Aorta (tissue), 5 donors: ENCODE results near the gene PRPH. TPM values are rescaled to one million over a fixed set of nuclear protein-coding genes. Genes with fewer than 3 reads are reported as not detected.

ENCODE experiments used
- ATAC-seq: fragments of 200-7000 bp; cut with Tn5 transposase; one replicate; pipeline ENCODE4 v1.9.1; 2022; ENCODE audit warnings: moderate library complexity; ENCODE audit not compliant: low FRiP score
- DNase-seq, 2 donors: peaks; one replicate each; pipeline ENCODE4 v3.0.0-alpha.2; 2020
- H3K27ac ChIP-seq, 2 donors: one replicate each; pipeline ENCODE4 v1.5.1; 2013; ENCODE audit warnings: low read length in 2 of 2, mild to moderate bottlenecking in 2 of 2, moderate library complexity in 2 of 2, control low read depth in 1 of 2, inconsistent platforms in 1 of 2, low read depth in 1 of 2
- H3K27me3 ChIP-seq, 2 donors: one replicate each; pipeline ENCODE4 v1.6.1; 2013; ENCODE audit warnings: control low read depth in 1 of 2, low read length in 1 of 2, mild to moderate bottlenecking in 1 of 2, moderate library complexity in 1 of 2; ENCODE audit not compliant: insufficient read depth in 2 of 2, control insufficient read depth in 1 of 2
- H3K36me3 ChIP-seq, 2 donors: one replicate each; pipeline ENCODE4 v1.6.1; 2013; ENCODE audit warnings: control low read depth in 1 of 2, low read length in 1 of 2, mild to moderate bottlenecking in 1 of 2; ENCODE audit not compliant: insufficient read depth in 2 of 2, control insufficient read depth in 1 of 2
- H3K4me1 ChIP-seq, 2 donors: one replicate each; pipeline ENCODE4 v1.6.1; 2013; ENCODE audit warnings: low read length in 2 of 2, control low read depth in 1 of 2, mild to moderate bottlenecking in 1 of 2, moderate library complexity in 1 of 2; ENCODE audit not compliant: insufficient read depth in 2 of 2, control insufficient read depth in 1 of 2
- H3K4me3 ChIP-seq, 2 donors: one replicate each; pipeline ENCODE4 v1.5.1; 2013; ENCODE audit warnings: low read length in 2 of 2, control low read depth in 1 of 2, mild to moderate bottlenecking in 1 of 2
- H3K9me3 ChIP-seq: one replicate; pipeline ENCODE4 v1.6.1; 2013; ENCODE audit warnings: mild to moderate bottlenecking, low read length; ENCODE audit not compliant: control insufficient read depth
- WGBS, 2 donors: extraction: QIAGEN DNeasy Blood & Tissue Kit; methylation state at CpG; one replicate each; pipeline ENCODE4 v1.1.7; 2013; 5-methylcytosine and 5-hydroxymethylcytosine counted together
- intact Hi-C, 2 donors: fragments of 100-400 bp; cut with DNase I; formaldehyde crosslinking; loops; one replicate each; pipeline versions ENCODE4 v1.14.2 to v1.15.0; 2022
- polyA plus RNA-seq, 2 donors: library from polyadenylated mRNA; stranded (reverse); fragments of 200-250 nt; gene quantifications; one replicate each; pipeline ENCODE4 v1.2.3, GENCODE V29; 2013
- total RNA-seq, 2 donors: library from RNA; stranded (reverse); fragmentation: NEBNext Ultra II Directional; extraction: Animal tissue kit (Norgen Biotek cat#: 25700); gene quantifications; one replicate each; pipeline ENCODE4 v1.2.1, GENCODE V29; 2021
- donor health status: healthy with polysubstance abuse.
- donor health status: Bipolar disorder and iron deficiency.
- donor health status: DM: no; HTN: no; CAD: no.
- donor health status: DM: no; HTN: no; CAD: no.
- donor health status: DM: yes; HTN: yes; CAD: no.

Gene PRPH
- total and polyA plus RNA-seq, 4 donors: 0.49 to 13.8 (median 5.4) TPM; not detected in 1

GRCh38 chr12:49283541-49284429 is 11.2 kb upstream of the PRPH start:
- Histone ChIP-seq H3K4me3 (no peak overlapping the region), H3K9me3 (no peaks in the 10 kb centered on the region), H3K4me1 (no peaks in the 10 kb centered on the region), H3K27me3 (no peaks in the 10 kb centered on the region), H3K36me3 (no peaks in the 10 kb centered on the region), H3K27ac (no peak overlapping the region)
- 90% methylated on average over 19 to 25 of the region's 25 CpGs for WGBS, 2 donors
- ATAC-seq (no peak), DNase-seq (peak in 1 of 2 donors; percentile 59)
- intact Hi-C loops: no loop called here

DNA sequence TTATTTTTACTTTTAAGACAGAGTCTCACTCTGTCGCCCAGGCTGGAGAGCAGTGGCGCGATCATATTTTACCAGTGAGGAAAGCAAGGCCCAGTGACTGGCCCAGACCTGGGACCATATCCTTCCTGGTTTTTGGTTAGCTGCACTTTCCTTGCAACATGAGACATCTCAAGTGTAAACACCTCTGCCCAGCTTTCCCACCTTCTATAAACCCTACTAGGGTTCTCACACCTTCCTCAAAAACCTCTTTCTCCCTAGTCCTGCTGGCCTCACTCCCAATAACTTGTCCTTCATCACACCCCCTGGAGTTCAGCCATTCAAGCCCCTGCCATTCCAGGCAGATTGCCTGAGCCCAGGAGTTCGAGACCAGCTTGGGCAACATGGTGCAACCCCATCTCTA is 10.3 kb upstream of the PRPH start:
- DNase-seq: peak in 1 of 2 donors; percentile 25
- Histone ChIP-seq H3K36me3 (no peaks in the 10 kb centered on the region), H3K27ac (no peak overlapping the region), H3K27me3 (no peaks in the 10 kb centered on the region), H3K4me3 (no peak overlapping the region), H3K4me1 (no peaks in the 10 kb centered on the region), H3K9me3 (no peaks in the 10 kb centered on the region)
- intact Hi-C loops: loop anchor here in 1 of 2 donors (5.0 kb wide), 1 partner anchor 48 kb away; no protein-coding TSS in a partner anchor
- WGBS, 2 donors: 88 to 89% methylated on average over 4 of the region's 4 CpGs
- no peak for ATAC-seq

- Histone ChIP-seq H3K4me3 (no peak overlapping the region), H3K36me3 (no peaks in the 10 kb centered on the region), H3K27me3 (no peaks in the 10 kb centered on the region), H3K9me3 (no peaks in the 10 kb centered on the region), H3K27ac (no peak overlapping the region), H3K4me1 (no peaks in the 10 kb centered on the region)
- ATAC-seq (no peak), DNase-seq (peak in 1 of 2 donors; percentile 10)
- intact Hi-C loops: loop anchor here (2.0 to 5.0 kb wide), 2 partner anchors 44 to 49 kb away; partner anchors contain the start of gene C1QL4 (in 1 of the 2)
- WGBS, 2 donors: 72 to 76% methylated on average over 6 of the region's 6 CpGs
Measured at GRCh38 chr12:49287876-49288275, 7.1 kb upstream of the PRPH start.

- Histone ChIP-seq H3K27ac (no peak overlapping the region), H3K36me3 (no peaks in the 10 kb centered on the region), H3K27me3 (no peaks in the 10 kb centered on the region), H3K4me1 (no peaks in the 10 kb centered on the region), H3K9me3 (no peaks in the 10 kb centered on the region), H3K4me3 (no peak overlapping the region)
- ATAC-seq (no peak), DNase-seq (peak in 1 of 2 donors; percentile 68)
- 14 to 16% methylated on average over 11 of the region's 11 CpGs for WGBS, 2 donors
- intact Hi-C loops: loop anchor here (2.0 to 5.0 kb wide), 2 partner anchors 44 to 48 kb away; partner anchors contain the start of gene C1QL4 (in 1 of the 2)
Measured at GRCh38 chr12:49288412-49288853, 6.5 kb upstream of the PRPH start.

DNA sequence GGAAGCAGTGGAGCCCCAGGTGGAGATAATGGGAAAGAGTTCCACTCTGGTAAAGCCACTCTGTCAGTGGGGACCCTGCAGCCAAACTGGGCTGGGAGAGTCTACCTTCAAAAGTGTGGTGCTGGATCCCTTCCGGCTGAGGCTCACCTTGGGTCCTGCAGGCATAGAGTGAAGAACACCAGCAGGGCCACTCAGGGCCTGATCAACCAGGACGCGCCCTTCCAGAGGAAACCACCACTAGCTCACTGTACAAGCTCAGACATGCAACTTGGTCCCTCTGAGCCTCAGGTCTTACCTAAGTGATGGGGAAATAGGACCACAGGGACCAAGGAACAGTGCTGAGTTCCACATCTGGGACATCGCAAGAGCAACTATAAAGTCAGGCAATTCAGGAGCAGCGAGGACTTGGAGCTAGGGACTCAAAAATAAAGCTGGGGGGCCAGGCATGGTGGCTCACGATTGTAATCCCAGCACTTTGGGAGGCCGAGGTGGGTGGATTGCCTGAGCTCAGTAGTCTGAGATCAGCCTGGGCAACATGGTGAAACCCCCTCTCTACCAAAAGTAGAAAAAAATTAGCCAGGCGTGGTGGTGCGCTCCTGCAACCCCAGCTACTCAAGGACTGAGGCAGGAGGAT is 5.9 kb upstream of the PRPH start:
- Histone ChIP-seq H3K4me1 (no peaks in the 10 kb centered on the region), H3K27ac (no peak overlapping the region), H3K9me3 (no peaks in the 10 kb centered on the region), H3K36me3 (no peaks in the 10 kb centered on the region), H3K27me3 (no peaks in the 10 kb centered on the region), H3K4me3 (no peak overlapping the region)
- intact Hi-C loops: loop anchor here (2.0 to 5.0 kb wide), 2 partner anchors 43 to 48 kb away; partner anchors contain the start of gene C1QL4 (in 1 of the 2)
- WGBS, 2 donors: 89 to 91% methylated on average over 9 of the region's 9 CpGs
- DNase-seq (peak in 1 of 2 donors; percentile 33), ATAC-seq (no peak)

- ATAC-seq: peak; percentile 9
- WGBS, 2 donors: 12 to 14% methylated on average over 7 of the region's 7 CpGs
Measured at GRCh38 chr12:49292729-49293055, 2.3 kb upstream of the PRPH start.

GRCh38 chr12:49293056-49293956 is 1.6 kb upstream of the PRPH start:
- Histone ChIP-seq H3K4me3 (no peak overlapping the region), H3K27me3 (no peaks in the 10 kb centered on the region), H3K27ac (peak overlapping the region in 1 of 2 donors; percentile 33), H3K4me1 (no peaks in the 10 kb centered on the region), H3K9me3 (no peaks in the 10 kb centered on the region), H3K36me3 (no peaks in the 10 kb centered on the region)
- intact Hi-C loops: no loop called here
- ATAC-seq: peak; percentile 75
- 16 to 19% methylated on average over 18 of the region's 18 CpGs for WGBS, 2 donors
- DNase-seq: peak; percentile 86 to 88

More at GRCh38 chr12:49292729-49293055, 2.3 kb upstream of the PRPH start:
- Histone ChIP-seq H3K27me3 (no peaks in the 10 kb centered on the region), H3K4me1 (no peaks in the 10 kb centered on the region), H3K9me3 (no peaks in the 10 kb centered on the region), H3K36me3 (no peaks in the 10 kb centered on the region), H3K27ac (peak overlapping the region in 1 of 2 donors; percentile 33), H3K4me3 (no peak overlapping the region)
- intact Hi-C loops: no loop called here
- peak in 1 of 2 donors; percentile 65 for DNase-seq
